HG03520 (cell line): ENCODE data around the gene LCE3E.
"Not testable (repeated sequence)": the region's sequence is repeated elsewhere in the genome, so short reads cannot be mapped to it uniquely, and the experiment has no call there.

Experiments
- ATAC-seq: cut with Tn5 transposase; IDR thresholded peaks from one replicate; pipeline ENCODE4 v1.9.1; 2021; ENCODE audit warnings: mild to moderate bottlenecking, moderate library complexity; ENCODE audit not compliant: unreplicated experiment

The LCE3E gene, protein sequence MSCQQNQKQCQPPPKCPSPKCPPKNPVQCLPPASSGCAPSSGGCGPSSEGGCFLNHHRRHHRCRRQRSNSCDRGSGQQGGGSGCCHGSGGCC

GRCh38 chr1:152566681-152567080, at the start of gene LCE3E:
Gene LCE3E, minus strand, starts transcription at chr1:152566780. Its CDS starts 572 bp downstream, at chr1:152566208.
- no peak for ATAC-seq

DNA sequence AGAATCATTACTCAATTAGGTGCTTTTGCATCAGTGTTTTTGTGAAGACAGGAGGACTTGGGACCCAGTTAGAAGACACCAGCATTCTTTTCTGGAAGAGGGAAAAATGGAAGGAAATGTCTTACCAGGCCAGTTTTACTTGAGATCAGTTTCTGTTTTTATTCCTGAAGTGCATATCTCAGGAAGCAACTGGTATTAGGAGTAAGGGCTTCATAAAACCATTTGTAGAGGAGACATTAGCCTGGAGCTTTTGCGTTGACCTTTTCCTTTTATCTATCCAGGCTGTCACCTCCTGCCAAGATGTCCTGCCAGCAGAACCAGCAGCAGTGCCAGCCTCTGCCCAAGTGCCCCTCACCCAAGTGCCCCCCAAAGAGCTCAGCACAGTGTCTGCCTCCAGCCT, 46.9 kb upstream of the LCE3E start, which contains the start of gene LCE3B:
TSS of gene LCE3B (plus strand) at position 301 of the 400 bp plus-strand sequence. CDS start at position 301, 0 bp downstream.
- no peak for ATAC-seq

DNA sequence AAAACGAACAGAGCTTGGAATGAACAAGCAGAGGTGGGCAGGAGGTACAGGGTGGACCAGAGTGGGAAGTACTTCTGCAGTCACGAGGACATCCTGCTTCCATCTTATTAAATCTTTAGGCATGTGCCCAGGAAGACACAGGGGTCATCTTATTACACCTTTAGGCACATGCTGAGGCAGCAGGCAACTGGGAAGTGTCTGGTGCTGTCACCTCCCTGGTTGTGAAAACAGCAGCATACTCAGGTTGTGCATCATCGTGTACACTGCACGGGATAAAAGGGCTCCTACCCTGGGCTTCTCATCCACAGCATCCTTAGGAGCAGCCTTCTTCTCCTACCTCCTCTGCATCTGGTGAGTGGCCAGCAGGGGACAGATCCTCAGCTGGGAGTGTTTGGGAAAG, 33.4 kb upstream of the LCE3E start, which contains the start of gene LCE3C:
TSS of gene LCE3C (plus strand) at position 301 of the 400 bp plus-strand sequence. CDS start 498 bp downstream, outside the sequence.
- no peak for ATAC-seq

- no peak for ATAC-seq
Measured at GRCh38 chr1:152596986-152597385, 30.4 kb upstream of the LCE3E start.

- ATAC-seq, result no peak
Measured at GRCh38 chr1:152585586-152585985, 19.0 kb upstream of the LCE3E start.

GRCh38 chr1:152582647-152583046, 16.1 kb upstream of the LCE3E start:
- no peak for ATAC-seq

DNA sequence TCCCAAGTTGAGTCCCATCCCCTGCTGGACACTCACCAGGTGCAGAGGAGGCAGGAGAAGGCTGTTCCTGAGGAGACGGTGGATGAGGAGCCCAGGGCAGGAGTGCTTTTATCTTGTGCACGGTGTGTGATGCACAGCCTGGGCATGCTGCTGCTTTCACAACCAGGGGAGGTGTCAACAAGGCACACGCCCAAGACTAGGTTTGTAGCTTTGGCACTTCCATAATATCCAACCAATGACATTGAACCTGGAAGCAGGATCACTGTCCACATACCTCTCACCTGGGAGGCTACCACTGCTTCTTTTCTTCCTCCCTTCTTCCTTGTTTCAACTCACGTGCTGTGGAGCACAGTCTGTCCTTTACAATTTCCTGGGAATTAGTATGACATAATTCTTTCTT, 13.9 kb upstream of the LCE3E start, which contains the start of gene LCE3D:
TSS of gene LCE3D (minus strand) at position 84 of the 400 bp plus-strand sequence. CDS start 580 bp downstream, outside the sequence.
- ATAC-seq, result no peak

DNA sequence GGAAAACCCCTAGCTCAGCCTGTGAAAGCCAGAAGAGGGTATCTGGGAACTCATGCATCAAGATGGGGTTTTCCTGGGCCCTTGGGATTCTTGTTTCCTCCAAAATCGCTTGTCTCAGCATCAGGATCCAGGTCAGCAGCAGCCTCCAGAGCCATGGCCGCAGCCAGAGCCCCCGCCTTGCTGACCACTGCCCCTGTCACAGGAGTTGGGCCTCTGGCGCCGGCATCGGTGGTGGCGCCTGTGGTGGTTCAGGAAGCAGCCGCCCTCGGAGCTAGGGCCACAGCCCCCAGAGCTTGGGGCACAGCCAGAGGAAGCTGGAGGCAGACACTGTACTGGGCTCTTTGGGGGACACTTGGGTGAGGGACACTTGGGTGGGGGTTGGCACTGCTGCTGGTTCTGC, 12.9 kb upstream of the LCE3E start:
- not testable (repeated sequence) for ATAC-seq

- ATAC-seq, result no peak
Measured at GRCh38 chr1:152577168-152577567, 10.6 kb upstream of the LCE3E start.

- ATAC-seq, result no peak
Measured at GRCh38 chr1:152565535-152566215, 905 bp downstream of the LCE3E start.

DNA sequence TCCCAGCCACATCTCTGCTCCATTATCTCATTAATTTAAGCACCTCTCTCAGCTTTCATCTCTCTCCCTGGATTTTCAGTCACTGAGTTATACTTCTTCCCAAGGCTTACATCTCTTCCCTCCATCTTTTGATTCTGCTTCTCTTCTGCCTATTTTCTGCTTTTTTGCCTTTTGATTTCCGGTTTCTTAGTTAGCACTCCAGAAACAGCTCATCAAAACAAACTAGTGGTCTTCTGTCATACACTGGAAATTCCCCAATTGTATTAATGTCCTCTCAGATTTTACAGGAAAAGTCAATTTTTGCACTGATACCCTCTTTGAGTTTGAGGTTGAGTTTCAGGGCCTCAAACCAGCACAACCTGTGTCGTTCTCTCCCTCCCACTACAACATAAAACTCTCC, 1.5 kb downstream of the LCE3E start:
- ATAC-seq, result no peak

- ATAC-seq, result not testable (repeated sequence)
Measured at GRCh38 chr1:152548358-152548757, 18.2 kb downstream of the LCE3E start.

DNA sequence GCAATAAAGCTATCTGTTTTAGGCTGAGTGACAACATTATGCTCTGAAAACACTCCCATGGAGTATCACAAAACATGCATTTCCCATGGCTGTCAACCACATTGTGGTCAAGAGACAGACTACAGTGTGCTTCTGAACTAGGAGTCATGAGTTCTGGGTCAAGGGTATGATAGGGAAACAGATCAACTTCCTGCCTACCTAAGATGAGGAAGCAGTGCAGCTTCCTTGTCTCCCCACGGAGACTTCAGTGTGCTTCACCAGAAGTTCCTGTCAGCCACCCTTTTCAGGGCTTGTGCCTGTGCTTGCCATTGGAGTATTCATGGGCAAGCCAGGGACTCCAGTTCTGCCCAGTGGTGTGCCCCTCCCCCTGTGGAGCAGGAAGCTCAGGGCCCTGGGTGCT, 19.9 kb downstream of the LCE3E start:
- no peak for ATAC-seq

GRCh38 chr1:152543820-152544219, 22.8 kb downstream of the LCE3E start:
- ATAC-seq, result no peak

- ATAC-seq, result no peak
Measured at GRCh38 chr1:152539901-152540300, 26.7 kb downstream of the LCE3E start.

- no peak for ATAC-seq
Measured at GRCh38 chr1:152537496-152537895, 29.1 kb downstream of the LCE3E start.

GRCh38 chr1:152535774-152536173, 30.8 kb downstream of the LCE3E start:
- ATAC-seq, result no peak

DNA sequence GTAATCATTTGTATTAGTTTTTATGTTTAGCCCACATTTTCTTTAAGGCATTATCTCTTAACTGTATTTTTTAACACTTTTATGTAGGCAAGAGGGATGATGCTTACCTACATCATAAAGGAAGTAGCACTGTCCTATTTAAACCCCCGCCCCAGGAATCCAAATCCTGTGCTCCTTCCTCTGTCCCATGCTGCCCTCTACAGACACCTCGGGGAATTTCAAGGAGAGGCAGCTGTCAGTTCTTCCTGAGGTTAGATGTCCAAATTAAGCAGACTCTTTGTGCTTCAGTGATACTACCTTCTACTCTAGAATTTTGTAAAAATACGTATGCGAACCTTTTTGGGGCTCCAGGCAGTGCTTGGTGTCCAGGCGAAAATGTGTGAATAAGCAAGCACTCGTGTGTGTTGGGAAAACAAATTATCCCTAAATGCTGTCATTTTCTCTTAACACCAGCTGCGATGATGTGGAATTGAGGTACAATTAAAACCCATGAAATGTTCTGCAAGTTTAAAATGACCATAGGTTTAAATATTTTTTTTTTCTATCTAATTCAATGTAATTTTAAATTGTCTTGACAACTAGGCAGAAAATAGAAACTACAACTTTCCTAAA, 33.1 kb downstream of the LCE3E start:
- no peak for ATAC-seq

- ATAC-seq, result no peak
Measured at GRCh38 chr1:152525080-152525641, 41.4 kb downstream of the LCE3E start.

DNA sequence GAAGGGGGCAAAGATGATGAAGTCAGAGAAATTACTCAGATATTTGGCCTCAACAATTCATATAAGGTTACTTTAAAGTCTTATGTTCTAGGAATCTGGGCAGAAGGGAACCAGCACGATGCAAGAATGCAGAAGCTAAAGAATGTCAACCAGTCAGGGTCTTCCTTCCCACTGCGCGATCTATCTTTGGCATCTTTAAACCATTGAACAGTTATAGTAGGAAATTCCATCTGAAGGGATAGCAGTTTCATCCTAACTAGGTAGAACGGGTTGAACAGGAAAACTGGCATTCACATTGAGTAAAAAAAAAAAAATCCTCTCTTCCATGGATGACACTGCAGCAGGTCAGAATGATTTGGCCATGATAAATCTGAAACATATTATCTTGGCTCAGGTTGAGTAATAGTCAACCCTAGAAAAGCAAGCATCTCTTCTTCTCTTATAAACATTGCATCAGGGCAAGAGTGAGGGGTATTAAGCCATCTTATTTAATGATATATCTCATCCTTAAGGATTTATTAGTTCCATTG, 46.0 kb downstream of the LCE3E start:
- no peak for ATAC-seq

DNA sequence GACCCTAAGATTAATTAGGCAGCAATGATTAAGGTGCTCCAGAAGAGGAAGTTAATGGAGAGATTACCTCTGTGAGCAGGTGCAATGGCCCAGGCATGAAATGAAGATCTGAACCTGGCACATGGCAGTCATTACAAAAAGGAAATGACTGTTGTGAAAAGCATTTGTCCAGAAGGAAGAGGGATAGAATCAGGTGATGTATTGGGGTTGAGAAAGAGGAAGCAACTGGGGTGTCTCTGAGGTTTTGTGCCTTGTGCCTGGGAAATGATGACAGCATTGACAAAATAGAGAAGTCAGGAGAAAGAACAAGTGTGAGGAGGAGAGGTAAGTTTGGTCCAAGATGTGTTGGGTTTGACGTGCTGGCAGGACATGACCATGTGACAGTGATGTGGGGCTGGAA, 46.7 kb downstream of the LCE3E start:
- no peak for ATAC-seq
